Measurements from ENCODE around the gene RTF1.

Gene RTF1

GRCh38 chr15:41505776-41506175 lies 88.9 kb downstream of the RTF1 start:
- DNase-seq (ENCODE audit: low read depth), result no peak

GRCh38 chr15:41506796-41507341 lies 90.0 kb downstream of the RTF1 start:
- DNase-seq (ENCODE audit: low read depth), result no peak

GRCh38 chr15:41507820-41508290 lies 91.0 kb downstream of the RTF1 start:
- no peak for DNase-seq (ENCODE audit: low read depth)

GRCh38 chr15:41510728-41511127 lies 93.8 kb downstream of the RTF1 start:
- DNase-seq (ENCODE audit: low read depth), result no peak

- no peak for DNase-seq (ENCODE audit: low read depth)
Observed at GRCh38 chr15:41511331-41511898, 94.5 kb downstream of the RTF1 start.

- no peak for DNase-seq (ENCODE audit: low read depth)
Observed at GRCh38 chr15:41511899-41512369, 95.0 kb downstream of the RTF1 start.

GRCh38 chr15:41512512-41512939 lies 95.6 kb downstream of the RTF1 start:
- DNase-seq (ENCODE audit: low read depth), result no peak

GRCh38 chr15:41512940-41513505 lies 96.1 kb downstream of the RTF1 start:
- DNase-seq (ENCODE audit: low read depth), result no peak

GRCh38 chr15:41513506-41514227 lies 96.8 kb downstream of the RTF1 start, which contains the start of gene LTK:
Gene LTK (minus strand): TSS chr15:41513827. CDS start chr15:41513709, 118 bp downstream.
- no peak for DNase-seq (ENCODE audit: low read depth)

- DNase-seq (ENCODE audit: low read depth), result no peak
Observed at GRCh38 chr15:41517895-41518449, 101.1 kb downstream of the RTF1 start.

GRCh38 chr15:41520636-41521035 lies 103.7 kb downstream of the RTF1 start:
- DNase-seq (ENCODE audit: low read depth), result no peak

GRCh38 chr15:41521614-41522013 lies 104.7 kb downstream of the RTF1 start:
- DNase-seq (ENCODE audit: low read depth), result no peak

GRCh38 chr15:41523097-41523496 lies 106.2 kb downstream of the RTF1 start:
- DNase-seq (ENCODE audit: low read depth), result no peak

- DNase-seq (ENCODE audit: low read depth), result no peak
Observed at GRCh38 chr15:41530363-41530956, 113.6 kb downstream of the RTF1 start.
